GM23338 (cell line): ENCODE results near the gene SLC27A3. TPM values are rescaled to one million over a fixed set of nuclear protein-coding genes. Genes with fewer than 3 reads are reported as not detected.

Experiments used
- ATAC-seq: fragments of 200-7000 bp; cut with Tn5 transposase; 3 replicates; pipeline ENCODE4 v1.9.1; 2020
- DNase-seq: peaks from one replicate; pipeline ENCODE4 v3.0.0-alpha.2; 2015; ENCODE audit warnings: low spot score
- H2AFZ ChIP-seq: fragments of 200-600 bp; sonication (generic); 2 replicates; pipeline ENCODE4 v1.8.0; 2016; ENCODE audit warnings: antibody characterized with exemption, mild to moderate bottlenecking, moderate library complexity
- H3F3A ChIP-seq: fragments of 200-600 bp; sonication (generic); replicated peaks from 2 replicates; pipeline ENCODE4 v1.8.0; 2017; ENCODE audit warnings: antibody characterized with exemption, mixed run types, low read depth
- H3K27ac ChIP-seq: fragments of 200-600 bp; sonication (generic); 2 replicates; pipeline ENCODE4 v1.6.1; 2016; ENCODE audit warnings: low read depth
- H3K27me3 ChIP-seq: fragments of 200-600 bp; sonication (generic); 2 replicates; pipeline ENCODE4 v1.8.0; 2016; ENCODE audit warnings: mild to moderate bottlenecking, mixed run types, moderate library complexity; ENCODE audit not compliant: insufficient read depth
- H3K36me3 ChIP-seq: fragments of 200-600 bp; sonication (generic); 2 replicates; pipeline ENCODE4 v1.8.0; 2016; ENCODE audit warnings: mild to moderate bottlenecking; ENCODE audit not compliant: insufficient read depth
- H3K4me1 ChIP-seq: fragments of 200-600 bp; sonication (generic); 2 replicates; pipeline ENCODE4 v1.8.0; 2016; ENCODE audit warnings: mild to moderate bottlenecking, moderate library complexity; ENCODE audit not compliant: insufficient read depth
- H3K4me2 ChIP-seq: fragments of 200-600 bp; sonication (generic); 2 replicates; pipeline ENCODE4 v1.7.1; 2017; ENCODE audit warnings: mixed run types
- H3K4me3 ChIP-seq: fragments of 200-600 bp; sonication (generic); 2 replicates; pipeline ENCODE4 v1.6.1; 2016; ENCODE audit warnings: mixed run types
- H3K79me2 ChIP-seq: fragments of 200-600 bp; sonication (generic); replicated peaks from 2 replicates; pipeline ENCODE4 v1.8.0; 2017; ENCODE audit warnings: mild to moderate bottlenecking; ENCODE audit not compliant: insufficient read depth
- H3K9me2 ChIP-seq: fragments of 200-600 bp; sonication (generic); 2 replicates; pipeline ENCODE4 v1.8.0; 2017; ENCODE audit not compliant: insufficient read depth
- H4K20me1 ChIP-seq: fragments of 200-600 bp; sonication (generic); replicated peaks from 2 replicates; pipeline ENCODE4 v1.8.0; 2017; ENCODE audit warnings: mild to moderate bottlenecking; ENCODE audit not compliant: insufficient read depth
- H3K27ac Mint-ChIP-seq: 2 replicates; pipeline ENCODE4 v1.8.0; 2020; ENCODE audit warnings: inconsistent platforms, mild to moderate bottlenecking, moderate library complexity, mixed read lengths
- H3K27me3 Mint-ChIP-seq: 3 replicates; pipeline ENCODE4 v1.8.0; 2022; ENCODE audit warnings: low read depth, mild to moderate bottlenecking, moderate library complexity, mixed read lengths, inconsistent platforms; ENCODE audit not compliant: insufficient read depth, poor library complexity
- H3K36me3 Mint-ChIP-seq: 3 replicates; pipeline ENCODE4 v1.8.0; 2021; ENCODE audit warnings: low read depth, mild to moderate bottlenecking, inconsistent platforms, moderate library complexity, mixed read lengths
- H3K4me1 Mint-ChIP-seq: 3 replicates; pipeline ENCODE4 v1.8.0; 2020; ENCODE audit warnings: mild to moderate bottlenecking, inconsistent platforms, mixed read lengths
- H3K4me3 Mint-ChIP-seq: 3 replicates; pipeline ENCODE4 v1.8.0; 2021; ENCODE audit warnings: moderate library complexity, mild to moderate bottlenecking, inconsistent platforms, mixed read lengths
- H3K9me3 Mint-ChIP-seq: 3 replicates; pipeline ENCODE4 v1.8.0; 2020; ENCODE audit warnings: moderate library complexity, mild to moderate bottlenecking, inconsistent platforms, mixed read lengths
- CREB1 ChIP-seq: fragments of 250-450 bp; sonication (Bioruptor Pico); IDR thresholded peaks from 2 replicates; pipeline ENCODE4 v1.5.0; 2020; ENCODE audit warnings: low read depth, mild to moderate bottlenecking, moderate library complexity
- EZH2 ChIP-seq: fragments of 200-600 bp; sonication (generic); IDR thresholded peaks from one replicate; pipeline ENCODE4 v1.8.0; 2017; ENCODE audit warnings: antibody characterized with exemption, mild to moderate bottlenecking, low read depth; ENCODE audit not compliant: unreplicated experiment
- EZH2phosphoT487 ChIP-seq: fragments of 200-600 bp; sonication (generic); IDR thresholded peaks from one replicate; pipeline ENCODE4 v1.8.1; 2018; ENCODE audit warnings: antibody characterized with exemption; ENCODE audit not compliant: unreplicated experiment
- JUNB ChIP-seq: IDR thresholded peaks from one replicate; pipeline ENCODE4 v1.6.1; 2016; ENCODE audit warnings: antibody characterized with exemption; ENCODE audit not compliant: unreplicated experiment
- NANOG ChIP-seq: IDR thresholded peaks from 2 replicates; pipeline ENCODE4 v1.6.1; 2016; ENCODE audit warnings: antibody characterized with exemption, borderline replicate concordance
- POLR2AphosphoS5 ChIP-seq: IDR thresholded peaks from 2 replicates; pipeline ENCODE4 v1.6.1; 2016; ENCODE audit warnings: antibody characterized with exemption, low read depth
- STAT1 ChIP-seq: IDR thresholded peaks from one replicate; pipeline ENCODE4 v1.6.1; 2016; ENCODE audit warnings: antibody characterized with exemption; ENCODE audit not compliant: unreplicated experiment
- ZNF114 ChIP-seq: fragments of 250-450 bp; sonication (Bioruptor Pico); IDR thresholded peaks from 2 replicates; pipeline ENCODE4 v1.5.0; 2020; ENCODE audit warnings: mild to moderate bottlenecking, moderate library complexity
- ZNF331 ChIP-seq: fragments of 250-450 bp; sonication (Bioruptor Pico); IDR thresholded peaks from 2 replicates; pipeline ENCODE4 v1.5.0; 2020; ENCODE audit warnings: low read depth, mild to moderate bottlenecking, moderate library complexity
- polyA plus RNA-seq: library from polyadenylated mRNA; unstranded; fragments of >200 nt; fragmentation: Nextera tagmentation; extraction: Ambion mirVana; gene quantifications from 2 replicates; pipeline ENCODE4 v1.2.1, GENCODE V29; 2016
- total RNA-seq: library from RNA; depleted of rRNA; stranded (reverse); fragments of >200 nt; shearing (Covaris generic); gene quantifications from 2 replicates; pipeline ENCODE4 v1.2.3, GENCODE V29; 2014
- TF ChIP-seq, protein P1 (sequence below), 2 experiments: fragments of 200-600 bp in 1 of 2; sonication (generic) in 1 of 2; conservative IDR thresholded peaks; 2 replicates each; pipeline versions ENCODE4 v1.5.1 to v1.6.1; 2016 to 2017; ENCODE audit warnings: antibody characterized with exemption in 2 of 2, low read depth in 2 of 2, mild to moderate bottlenecking in 2 of 2, moderate library complexity in 1 of 2
- TF ChIP-seq, protein P2 (sequence below): IDR thresholded peaks from 2 replicates; pipeline ENCODE4 v1.6.1; 2016; ENCODE audit warnings: antibody characterized with exemption
- TF ChIP-seq, protein P3 (sequence below): IDR thresholded peaks from one replicate; pipeline ENCODE4 v1.6.1; 2018; ENCODE audit warnings: antibody characterized with exemption; ENCODE audit not compliant: unreplicated experiment

SLC27A3 gene
- total and polyA plus RNA-seq, 2 experiments from 2014 or later, result 24.2 to 26.3 TPM

DNA sequence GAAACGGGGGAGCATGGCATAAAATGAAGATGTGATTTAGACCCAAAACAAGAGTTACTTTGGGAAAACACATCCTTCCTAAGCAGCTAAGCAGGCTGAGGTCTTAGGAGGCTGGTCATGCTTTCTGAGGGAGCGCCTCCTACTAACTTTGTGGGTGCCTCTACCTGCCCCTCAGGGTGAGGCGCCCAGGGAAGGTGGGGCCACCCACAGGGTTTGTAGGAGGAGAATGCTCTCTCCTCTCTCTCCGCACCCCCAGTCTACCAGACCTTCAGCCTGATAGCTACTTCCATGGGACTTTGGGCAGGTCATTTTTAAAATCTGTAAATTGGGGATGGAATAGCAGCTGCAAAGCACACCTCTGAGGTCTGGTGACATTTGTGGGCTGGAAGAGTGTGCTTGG, 23.8 kb downstream of the SLC27A3 start (continued):
- TF ChIP-seq ZNF114 (no peak), EZH2phosphoT487 (no peak), CREB1 (CRISPR knock-in tag) (no peak), EZH2 (no peak)

DNA sequence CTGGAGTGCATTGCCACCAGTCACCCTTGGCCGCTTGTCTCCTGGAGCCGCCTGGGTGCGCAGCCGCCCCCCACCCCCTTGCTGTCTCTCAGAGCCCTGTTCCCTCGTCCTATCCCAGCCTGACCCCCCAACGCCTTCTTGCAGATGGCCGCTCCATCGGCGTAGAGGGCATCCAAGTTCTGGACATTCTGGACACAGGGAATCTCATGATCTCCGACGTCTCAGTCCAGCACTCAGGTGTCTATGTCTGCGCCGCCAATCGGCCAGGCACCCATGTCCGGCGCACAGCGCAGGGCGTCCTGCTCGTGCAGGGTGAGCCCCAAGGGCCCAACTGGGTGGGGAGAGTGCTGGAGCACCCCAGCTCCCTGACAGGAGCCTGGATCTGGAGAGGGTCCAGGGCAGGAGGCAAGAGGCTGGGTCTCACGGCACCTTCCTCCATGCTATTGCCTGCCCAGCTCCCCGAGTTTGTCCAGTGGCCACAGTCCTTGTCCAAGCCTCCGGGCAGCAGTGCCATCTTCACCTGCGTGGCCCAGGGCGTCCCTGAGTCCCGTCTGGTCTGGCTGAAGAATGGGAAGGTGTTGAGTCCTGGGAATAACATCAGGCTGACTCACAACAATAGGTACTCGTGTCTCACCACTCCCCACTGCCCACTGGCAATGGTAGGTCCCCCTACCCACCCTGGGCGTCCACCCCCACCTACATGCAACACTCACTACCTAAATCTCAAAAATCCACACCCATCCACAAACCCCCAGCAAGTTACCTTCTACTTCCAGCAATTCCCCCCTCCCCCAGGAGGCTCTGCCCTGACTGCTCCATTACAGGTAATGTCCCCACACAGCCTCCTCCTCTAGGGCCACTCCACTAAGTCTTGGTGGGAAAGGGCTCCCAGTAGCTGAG, 24.6 kb downstream of the SLC27A3 start:
- no peak overlapping the region for H3K27ac ChIP-seq
- Mint-ChIP-seq H3K9me3 (no peaks in the 10 kb centered on the region), H3K27ac (no peak overlapping the region), H3K36me3 (peaks cover 5% of the 10 kb centered on the region; the same call in 1 of the 3 replicates), H3K4me1 (peaks cover 23% of the 10 kb centered on the region), H3K4me3 (no peak overlapping the region; the same call in 2 of the 3 replicates), H3K27me3 (peaks cover 9% of the 10 kb centered on the region)
- H3K4me3 ChIP-seq, result no peak overlapping the region
- H3K4me2 ChIP-seq, result no peak overlapping the region
- 0 out of 2 replicates have a peak, but pooled peaks cover 5% of the 10 kb centered on the region for H3F3A ChIP-seq
- 0 out of 2 replicates have a peak, but pooled peaks cover 3% of the 10 kb centered on the region for H4K20me1 ChIP-seq
- no peak for TF ChIP-seq ZNF331 (CRISPR knock-in tag)
- no peak for TF ChIP-seq STAT1
- TF ChIP-seq, protein P1, sequence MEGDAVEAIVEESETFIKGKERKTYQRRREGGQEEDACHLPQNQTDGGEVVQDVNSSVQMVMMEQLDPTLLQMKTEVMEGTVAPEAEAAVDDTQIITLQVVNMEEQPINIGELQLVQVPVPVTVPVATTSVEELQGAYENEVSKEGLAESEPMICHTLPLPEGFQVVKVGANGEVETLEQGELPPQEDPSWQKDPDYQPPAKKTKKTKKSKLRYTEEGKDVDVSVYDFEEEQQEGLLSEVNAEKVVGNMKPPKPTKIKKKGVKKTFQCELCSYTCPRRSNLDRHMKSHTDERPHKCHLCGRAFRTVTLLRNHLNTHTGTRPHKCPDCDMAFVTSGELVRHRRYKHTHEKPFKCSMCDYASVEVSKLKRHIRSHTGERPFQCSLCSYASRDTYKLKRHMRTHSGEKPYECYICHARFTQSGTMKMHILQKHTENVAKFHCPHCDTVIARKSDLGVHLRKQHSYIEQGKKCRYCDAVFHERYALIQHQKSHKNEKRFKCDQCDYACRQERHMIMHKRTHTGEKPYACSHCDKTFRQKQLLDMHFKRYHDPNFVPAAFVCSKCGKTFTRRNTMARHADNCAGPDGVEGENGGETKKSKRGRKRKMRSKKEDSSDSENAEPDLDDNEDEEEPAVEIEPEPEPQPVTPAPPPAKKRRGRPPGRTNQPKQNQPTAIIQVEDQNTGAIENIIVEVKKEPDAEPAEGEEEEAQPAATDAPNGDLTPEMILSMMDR (conservative IDR thresholded peaks at IDR 0.05; ENCODE audit: low read depth in 2 of 2), result no peak
- TF ChIP-seq JUNB, result no peak
- TF ChIP-seq, protein P2, sequence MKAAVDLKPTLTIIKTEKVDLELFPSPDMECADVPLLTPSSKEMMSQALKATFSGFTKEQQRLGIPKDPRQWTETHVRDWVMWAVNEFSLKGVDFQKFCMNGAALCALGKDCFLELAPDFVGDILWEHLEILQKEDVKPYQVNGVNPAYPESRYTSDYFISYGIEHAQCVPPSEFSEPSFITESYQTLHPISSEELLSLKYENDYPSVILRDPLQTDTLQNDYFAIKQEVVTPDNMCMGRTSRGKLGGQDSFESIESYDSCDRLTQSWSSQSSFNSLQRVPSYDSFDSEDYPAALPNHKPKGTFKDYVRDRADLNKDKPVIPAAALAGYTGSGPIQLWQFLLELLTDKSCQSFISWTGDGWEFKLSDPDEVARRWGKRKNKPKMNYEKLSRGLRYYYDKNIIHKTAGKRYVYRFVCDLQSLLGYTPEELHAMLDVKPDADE, result no peak
- ATAC-seq (no peak), DNase-seq (no peak)
- H3K4me1 ChIP-seq, result peaks cover 7% of the 10 kb centered on the region
- H2AFZ ChIP-seq, result no peak overlapping the region
- no peaks in the 10 kb centered on the region for H3K9me2 ChIP-seq
- H3K36me3 ChIP-seq, result no peaks in the 10 kb centered on the region
- no peaks in the 10 kb centered on the region for H3K79me2 ChIP-seq
- no peaks in the 10 kb centered on the region for H3K27me3 ChIP-seq

DNA sequence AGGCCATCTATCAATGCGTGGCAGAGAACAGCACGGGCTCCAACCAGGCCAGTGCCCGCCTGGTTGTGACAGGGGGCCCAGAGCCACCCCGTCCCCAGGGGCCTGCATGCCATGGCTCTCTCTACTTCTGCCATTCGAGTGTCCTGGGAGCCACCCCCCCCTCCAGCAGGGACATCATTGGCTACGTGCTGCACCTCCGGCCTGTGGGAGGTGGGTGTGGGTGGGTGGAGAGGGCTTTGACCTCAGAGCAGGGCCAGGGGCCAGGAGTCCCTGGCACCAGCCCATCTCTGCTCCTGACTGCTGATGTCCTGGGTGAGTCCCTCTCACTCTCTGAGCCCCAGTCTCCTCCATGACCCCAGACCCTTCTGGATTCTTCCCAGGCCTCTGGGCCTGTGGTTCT, 25.3 kb downstream of the SLC27A3 start:
- Histone ChIP-seq H4K20me1 (0 out of 2 replicates have a peak, but pooled peaks cover 3% of the 10 kb centered on the region), H3K79me2 (no peaks in the 10 kb centered on the region), H3K27ac (no peak overlapping the region), H3K4me1 (peaks cover 7% of the 10 kb centered on the region; the same call in 1 of the 2 replicates), H3F3A (0 out of 2 replicates have a peak, but pooled peaks cover 5% of the 10 kb centered on the region), H3K9me2 (no peaks in the 10 kb centered on the region), H3K4me2 (no peak overlapping the region), H3K4me3 (no peak overlapping the region), H2AFZ (no peak overlapping the region), H3K36me3 (no peaks in the 10 kb centered on the region), H3K27me3 (no peaks in the 10 kb centered on the region)
- no peak overlapping the region for H3K4me3 Mint-ChIP-seq
- H3K27ac Mint-ChIP-seq, result no peak overlapping the region
- no peaks in the 10 kb centered on the region for H3K9me3 Mint-ChIP-seq
- H3K4me1 Mint-ChIP-seq, result peaks cover 19% of the 10 kb centered on the region
- peaks cover 5% of the 10 kb centered on the region; the same call in 1 of the 3 replicates for H3K36me3 Mint-ChIP-seq
- peaks cover 9% of the 10 kb centered on the region for H3K27me3 Mint-ChIP-seq
- no peak for ATAC-seq
- DNase-seq, result no peak
- TF ChIP-seq ZNF114 (no peak), POLR2AphosphoS5 (no peak), NANOG (no peak), CREB1 (CRISPR knock-in tag) (no peak), STAT1 (no peak), JUNB (no peak)
- TF ChIP-seq, protein P2, result no peak
- TF ChIP-seq, protein P3, sequence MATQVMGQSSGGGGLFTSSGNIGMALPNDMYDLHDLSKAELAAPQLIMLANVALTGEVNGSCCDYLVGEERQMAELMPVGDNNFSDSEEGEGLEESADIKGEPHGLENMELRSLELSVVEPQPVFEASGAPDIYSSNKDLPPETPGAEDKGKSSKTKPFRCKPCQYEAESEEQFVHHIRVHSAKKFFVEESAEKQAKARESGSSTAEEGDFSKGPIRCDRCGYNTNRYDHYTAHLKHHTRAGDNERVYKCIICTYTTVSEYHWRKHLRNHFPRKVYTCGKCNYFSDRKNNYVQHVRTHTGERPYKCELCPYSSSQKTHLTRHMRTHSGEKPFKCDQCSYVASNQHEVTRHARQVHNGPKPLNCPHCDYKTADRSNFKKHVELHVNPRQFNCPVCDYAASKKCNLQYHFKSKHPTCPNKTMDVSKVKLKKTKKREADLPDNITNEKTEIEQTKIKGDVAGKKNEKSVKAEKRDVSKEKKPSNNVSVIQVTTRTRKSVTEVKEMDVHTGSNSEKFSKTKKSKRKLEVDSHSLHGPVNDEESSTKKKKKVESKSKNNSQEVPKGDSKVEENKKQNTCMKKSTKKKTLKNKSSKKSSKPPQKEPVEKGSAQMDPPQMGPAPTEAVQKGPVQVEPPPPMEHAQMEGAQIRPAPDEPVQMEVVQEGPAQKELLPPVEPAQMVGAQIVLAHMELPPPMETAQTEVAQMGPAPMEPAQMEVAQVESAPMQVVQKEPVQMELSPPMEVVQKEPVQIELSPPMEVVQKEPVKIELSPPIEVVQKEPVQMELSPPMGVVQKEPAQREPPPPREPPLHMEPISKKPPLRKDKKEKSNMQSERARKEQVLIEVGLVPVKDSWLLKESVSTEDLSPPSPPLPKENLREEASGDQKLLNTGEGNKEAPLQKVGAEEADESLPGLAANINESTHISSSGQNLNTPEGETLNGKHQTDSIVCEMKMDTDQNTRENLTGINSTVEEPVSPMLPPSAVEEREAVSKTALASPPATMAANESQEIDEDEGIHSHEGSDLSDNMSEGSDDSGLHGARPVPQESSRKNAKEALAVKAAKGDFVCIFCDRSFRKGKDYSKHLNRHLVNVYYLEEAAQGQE, result no peak
